Measurements from ENCODE around the gene UBN1. TPM values are rescaled to one million over a fixed set of nuclear protein-coding genes. Genes with fewer than 3 reads are reported as not detected.

UBN1 gene
- total and polyA plus RNA-seq, 10 of the 15 experiments (the other 5 are each of a cell fraction or from before 2014, with no cell fraction given) = 2.1 to 32.5 (median 13.9) TPM

DNA sequence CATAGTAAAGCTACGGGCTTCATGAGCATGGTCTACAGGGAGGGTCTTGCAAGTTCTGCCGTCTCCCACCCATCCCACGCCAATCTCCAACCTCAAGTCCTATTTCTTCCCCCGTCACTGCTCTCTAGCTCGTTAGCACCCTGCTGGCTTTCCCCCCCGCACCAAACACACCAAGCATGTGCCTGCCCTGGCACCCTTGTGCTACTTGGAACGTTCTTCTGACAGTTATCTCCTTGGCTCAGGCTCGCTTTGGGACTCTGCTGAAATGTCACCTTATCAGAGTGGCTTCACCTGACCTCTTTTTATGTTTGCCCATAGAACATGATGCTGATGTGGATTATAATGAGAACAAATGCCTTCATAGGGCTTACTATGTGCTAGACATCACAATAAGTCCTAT, 22.1 kb upstream of the UBN1 start:
- CTCF ChIA-PET = no interaction called here
- no peak for TF ChIP-seq USF2 (IDR thresholded peaks at IDR 0.05; ENCODE audit: borderline replicate concordance, low read depth, low read length)
- no peak for TF ChIP-seq MTA2 (IDR thresholded peaks at IDR 0.05; ENCODE audit: low read depth)
- no peak for TF ChIP-seq CBX3 (IDR thresholded peaks at IDR 0.05; ENCODE audit: borderline replicate concordance, low read depth)
- TF ChIP-seq FOS (IDR thresholded peaks at IDR 0.05; ENCODE audit: borderline replicate concordance, extremely low read depth, insufficient read length) = no peak
- no peak for TF ChIP-seq RELB (IDR thresholded peaks at IDR 0.05; ENCODE audit: low read depth)
- no peak for TF ChIP-seq SMAD1 (IDR thresholded peaks at IDR 0.05; ENCODE audit: low read depth, partially characterized antibody)
- TF ChIP-seq CREM (IDR thresholded peaks at IDR 0.05; ENCODE audit: low read depth) = no peak
- no peak for TF ChIP-seq RFX5 (IDR thresholded peaks at IDR 0.05; ENCODE audit: low read depth, low read length)
- TF ChIP-seq KLF5 (IDR thresholded peaks at IDR 0.05; ENCODE audit: partially characterized antibody) = no peak
- TF ChIP-seq, protein P1, sequence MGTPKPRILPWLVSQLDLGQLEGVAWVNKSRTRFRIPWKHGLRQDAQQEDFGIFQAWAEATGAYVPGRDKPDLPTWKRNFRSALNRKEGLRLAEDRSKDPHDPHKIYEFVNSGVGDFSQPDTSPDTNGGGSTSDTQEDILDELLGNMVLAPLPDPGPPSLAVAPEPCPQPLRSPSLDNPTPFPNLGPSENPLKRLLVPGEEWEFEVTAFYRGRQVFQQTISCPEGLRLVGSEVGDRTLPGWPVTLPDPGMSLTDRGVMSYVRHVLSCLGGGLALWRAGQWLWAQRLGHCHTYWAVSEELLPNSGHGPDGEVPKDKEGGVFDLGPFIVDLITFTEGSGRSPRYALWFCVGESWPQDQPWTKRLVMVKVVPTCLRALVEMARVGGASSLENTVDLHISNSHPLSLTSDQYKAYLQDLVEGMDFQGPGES (IDR thresholded peaks at IDR 0.05) = no peak
- TF ChIP-seq, protein P2, sequence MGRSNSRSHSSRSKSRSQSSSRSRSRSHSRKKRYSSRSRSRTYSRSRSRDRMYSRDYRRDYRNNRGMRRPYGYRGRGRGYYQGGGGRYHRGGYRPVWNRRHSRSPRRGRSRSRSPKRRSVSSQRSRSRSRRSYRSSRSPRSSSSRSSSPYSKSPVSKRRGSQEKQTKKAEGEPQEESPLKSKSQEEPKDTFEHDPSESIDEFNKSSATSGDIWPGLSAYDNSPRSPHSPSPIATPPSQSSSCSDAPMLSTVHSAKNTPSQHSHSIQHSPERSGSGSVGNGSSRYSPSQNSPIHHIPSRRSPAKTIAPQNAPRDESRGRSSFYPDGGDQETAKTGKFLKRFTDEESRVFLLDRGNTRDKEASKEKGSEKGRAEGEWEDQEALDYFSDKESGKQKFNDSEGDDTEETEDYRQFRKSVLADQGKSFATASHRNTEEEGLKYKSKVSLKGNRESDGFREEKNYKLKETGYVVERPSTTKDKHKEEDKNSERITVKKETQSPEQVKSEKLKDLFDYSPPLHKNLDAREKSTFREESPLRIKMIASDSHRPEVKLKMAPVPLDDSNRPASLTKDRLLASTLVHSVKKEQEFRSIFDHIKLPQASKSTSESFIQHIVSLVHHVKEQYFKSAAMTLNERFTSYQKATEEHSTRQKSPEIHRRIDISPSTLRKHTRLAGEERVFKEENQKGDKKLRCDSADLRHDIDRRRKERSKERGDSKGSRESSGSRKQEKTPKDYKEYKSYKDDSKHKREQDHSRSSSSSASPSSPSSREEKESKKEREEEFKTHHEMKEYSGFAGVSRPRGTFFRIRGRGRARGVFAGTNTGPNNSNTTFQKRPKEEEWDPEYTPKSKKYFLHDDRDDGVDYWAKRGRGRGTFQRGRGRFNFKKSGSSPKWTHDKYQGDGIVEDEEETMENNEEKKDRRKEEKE (IDR thresholded peaks at IDR 0.05) = no peak
- no peak for TF ChIP-seq LARP7 (IDR thresholded peaks at IDR 0.05)
- no peak for TF ChIP-seq PKNOX1 (IDR thresholded peaks at IDR 0.05)
- TF ChIP-seq SMC3 (IDR thresholded peaks at IDR 0.05; ENCODE audit: borderline replicate concordance, low read length) = no peak
- no peak for TF ChIP-seq BMI1 (IDR thresholded peaks at IDR 0.05; ENCODE audit: borderline replicate concordance)
- no peak for TF ChIP-seq PBX3 (IDR thresholded peaks at IDR 0.05; ENCODE audit: insufficient replicate concordance, low read depth, low read length)

More for the DNA sequence above, 22.1 kb upstream of the UBN1 start:
- Histone ChIP-seq H3K79me2 (ENCODE audit: control insufficient read depth, insufficient read depth, low read length) (no peaks in the 10 kb centered on the region), H3K9me3 (replicated peaks; ENCODE audit: control insufficient read depth, insufficient read depth, low read length) (no peaks in the 10 kb centered on the region), H3K27me3 (replicated peaks in 1 of 2; ENCODE audit: control insufficient read depth in 2 of 2, insufficient read depth in 2 of 2, low read length in 1 of 2) (no peaks in the 10 kb centered on the region), H4K20me1 (ENCODE audit: control insufficient read depth, insufficient read depth) (peaks cover 2% of the 10 kb centered on the region; the same call in 1 of the 2 replicates), H3K27ac (ENCODE audit: control insufficient read depth, insufficient read depth) (no peak overlapping the region), H3K9ac (ENCODE audit: control insufficient read depth, insufficient read depth, low read length) (no peak overlapping the region), H3K4me3 (no peak overlapping the region), H3K36me3 (ENCODE audit: control insufficient read depth in 2 of 2, insufficient read depth in 2 of 2, low read length in 1 of 2) (peaks cover 27 to 45% of the 10 kb centered on the region in 2 experiments), H2AFZ (ENCODE audit: control insufficient read depth, low read depth, low read length) (no peak overlapping the region), H3K4me1 (ENCODE audit: control insufficient read depth, insufficient read depth, low read length) (no peaks in the 10 kb centered on the region), H3K4me2 (ENCODE audit: control insufficient read depth, insufficient read depth) (no peak overlapping the region)
- ChIA-PET POLR2A (no interaction called here), SMC1A (ENCODE audit: uncharacterized antibody, unreplicated experiment) (no interaction called here), RAD21 (ENCODE audit: unreplicated experiment) (no interaction called here)
- no peak for ATAC-seq
- no peak for FAIRE-seq
- intact Hi-C loops (cut with micrococcal nuclease; ENCODE audit: unreplicated experiment) = no loop called here
- in situ Hi-C loops (cut with MboI) = no loop called here
- no peak for DNase-seq (ENCODE audit: low read depth, low spot score)
- BruUV-seq (replicated peaks) = no TSS peak
- WGBS (ENCODE audit: insufficient coverage, insufficient replicate concordance, low lambda C conversion rate, missing lambda C conversion rate) = 97% methylated on average over 8 of the region's 8 CpGs
